Measurements from ENCODE around the gene NOP10. TPM values are rescaled to one million over a fixed set of nuclear protein-coding genes. Genes with fewer than 3 reads are reported as not detected.

Gene NOP10
- total RNA-seq, 2 experiments from 2014 or later: 180 to 182 TPM

GRCh38 chr15:34292621-34293020, 50.3 kb downstream of the NOP10 start:
- ATAC-seq (no peak), DNase-seq (no peak)
- Mint-ChIP-seq H3K4me3 (no peak overlapping the region), H3K27ac (no peak overlapping the region), H3K9me3 (ENCODE audit: insufficient read depth) (peaks cover 5% of the 10 kb centered on the region), H3K4me1 (ENCODE audit: low read depth) (peaks cover 12% of the 10 kb centered on the region), H3K27me3 (ENCODE audit: low read depth) (no peaks in the 10 kb centered on the region), H3K36me3 (ENCODE audit: low read depth) (peaks cover 33% of the 10 kb centered on the region)
- POLR2A ChIA-PET: interaction anchor here (1.0 kb wide), 1 partner anchor 16 kb away, joined by 3 read pairs; no protein-coding TSS in a partner anchor
- CTCF ChIA-PET: interaction anchor here (1.1 kb wide), 1 partner anchor 13 kb away, joined by 3 read pairs; no protein-coding TSS in a partner anchor

Small RNAs within 50 kb of the gene (microRNA-seq; reads per million reads assigned to microRNA genes)
- gene MIR1233-1: not detected

Other genes starting within 250 kb of the NOP10 start
- 10 to 100 TPM; 54.3 to 58.4 TPM for gene EMC7, start 241.3 kb downstream of the NOP10 start, total RNA-seq
- gene PGBD4, start 241.1 kb downstream of the NOP10 start, total RNA-seq: 1 to 10 TPM; 2.8 to 2.9 TPM
- 10 to 100 TPM; 40.5 to 44.5 TPM for gene KATNBL1, start 133.0 kb downstream of the NOP10 start, total RNA-seq
- 10 to 100 TPM; 79.0 to 81.9 TPM for gene EMC4, start 118.1 kb downstream of the NOP10 start, total RNA-seq
- gene SLC12A6, start 5.4 kb downstream of the NOP10 start, total RNA-seq: 10 to 100 TPM; 24.8 to 25.3 TPM
- gene NUTM1, start 179 bp upstream of the NOP10 start, total RNA-seq: not detected
- 100 to 1,000 TPM; 106 to 115 TPM for gene LPCAT4, start 24.1 kb upstream of the NOP10 start, total RNA-seq
- gene GOLGA8A, start 94.7 kb upstream of the NOP10 start, total RNA-seq: 100 to 1,000 TPM; 207 to 215 TPM
- gene GOLGA8B, start 240.5 kb upstream of the NOP10 start, total RNA-seq: 100 to 1,000 TPM; 189 to 191 TPM

All from activated CD8-positive, alpha-beta T cell treated with anti-CD3 and anti-CD28 coated beads, Interleukin-2, amount 10 ng/mL, durations not matched to agents 7 days and 5 days (primary cell).